H9 (cell line): Measurements from ENCODE around the gene TSPEAR. TPM values are rescaled to one million over a fixed set of nuclear protein-coding genes. Genes with fewer than 3 reads are reported as not detected.

ENCODE experiments used
- DNase-seq: peaks from one replicate; pipeline ENCODE4 v3.0.0-alpha.2; 2017
- H2AFZ ChIP-seq: one replicate; pipeline ENCODE4 v1.6.1; 2013; ENCODE audit warnings: mild to moderate bottlenecking, low read length, control low read depth, moderate library complexity
- H2AK5ac ChIP-seq: 2 replicates; pipeline ENCODE4 v1.6.1; 2013; ENCODE audit warnings: low read length, control low read depth, mixed read lengths; ENCODE audit not compliant: insufficient read length
- H2BK120ac ChIP-seq: one replicate; pipeline ENCODE4 v1.6.1; 2013; ENCODE audit warnings: low read depth, mild to moderate bottlenecking, low read length, control low read depth, inconsistent platforms; ENCODE audit not compliant: poor library complexity, severe bottlenecking
- H2BK12ac ChIP-seq: 2 replicates; pipeline ENCODE4 v1.6.1; 2013; ENCODE audit warnings: low read length, control low read depth, mixed read lengths, low read depth; ENCODE audit not compliant: insufficient read length
- H2BK15ac ChIP-seq: 2 replicates; pipeline ENCODE4 v1.6.1; 2013; ENCODE audit warnings: low read depth, low read length, control low read depth
- H2BK20ac ChIP-seq: one replicate; pipeline ENCODE4 v1.6.1; 2013; ENCODE audit warnings: low read depth, mild to moderate bottlenecking, low read length, control low read depth, inconsistent platforms; ENCODE audit not compliant: poor library complexity, severe bottlenecking
- H2BK5ac ChIP-seq: 2 replicates; pipeline ENCODE4 v1.6.1; 2013; ENCODE audit warnings: low read length, control low read depth, mixed read lengths; ENCODE audit not compliant: insufficient read length
- H3K14ac ChIP-seq: 2 replicates; pipeline ENCODE4 v1.6.1; 2013; ENCODE audit warnings: low read length, control low read depth; ENCODE audit not compliant: insufficient read depth
- H3K18ac ChIP-seq: 2 replicates; pipeline ENCODE4 v1.6.1; 2013; ENCODE audit warnings: low read depth, mild to moderate bottlenecking, mixed read lengths, low read length, control low read depth; ENCODE audit not compliant: insufficient read length
- H3K23ac ChIP-seq: 2 replicates; pipeline ENCODE4 v1.6.1; 2013; ENCODE audit warnings: low read length, control low read depth, mixed read lengths, low read depth; ENCODE audit not compliant: insufficient read length
- H3K23me2 ChIP-seq: 2 replicates; pipeline ENCODE4 v1.6.1; 2013; ENCODE audit warnings: low read depth, mild to moderate bottlenecking, mixed read lengths, low read length, control low read depth; ENCODE audit not compliant: insufficient read length, poor library complexity, severe bottlenecking
- H3K27ac ChIP-seq: 2 replicates; pipeline ENCODE4 v1.5.1; 2013; ENCODE audit warnings: low read length, control low read depth, mixed read lengths, low read depth; ENCODE audit not compliant: insufficient read length
- H3K27me3 ChIP-seq: 2 replicates; pipeline ENCODE4 v1.6.1; 2013; ENCODE audit warnings: low read length, control low read depth, inconsistent platforms; ENCODE audit not compliant: insufficient read depth
- H3K4ac ChIP-seq: 2 replicates; pipeline ENCODE4 v1.6.1; 2013; ENCODE audit warnings: low read depth, mild to moderate bottlenecking, control low read depth, inconsistent platforms, low read length, moderate library complexity
- H3K4me1 ChIP-seq: 2 replicates; pipeline ENCODE4 v1.6.1; 2013; ENCODE audit warnings: low read length, control low read depth, inconsistent platforms; ENCODE audit not compliant: insufficient read depth
- H3K4me2 ChIP-seq: 2 replicates; pipeline ENCODE4 v1.6.1; 2013; ENCODE audit warnings: low read length, control low read depth, mixed read lengths; ENCODE audit not compliant: insufficient read length, insufficient read depth
- H3K56ac ChIP-seq: 2 replicates; pipeline ENCODE4 v1.6.1; 2013; ENCODE audit warnings: low read depth, mild to moderate bottlenecking, mixed read lengths, low read length, control low read depth; ENCODE audit not compliant: insufficient read length
- H3K79me1 ChIP-seq: 2 replicates; pipeline ENCODE4 v1.6.1; 2013; ENCODE audit warnings: low read depth, mild to moderate bottlenecking, moderate library complexity, low read length, control low read depth, inconsistent platforms; ENCODE audit not compliant: insufficient read depth, poor library complexity, severe bottlenecking
- H3K79me2 ChIP-seq: 2 replicates; pipeline ENCODE4 v1.6.1; 2013; ENCODE audit warnings: low read length, control low read depth, inconsistent platforms; ENCODE audit not compliant: insufficient read depth
- H3K9ac ChIP-seq: 2 replicates; pipeline ENCODE4 v1.6.1; 2013; ENCODE audit warnings: low read length, control low read depth, mixed read lengths; ENCODE audit not compliant: insufficient read length; ENCODE audit errors: extremely low read depth
- H3K9me3 ChIP-seq: one replicate; pipeline ENCODE4 v1.6.1; 2013; ENCODE audit warnings: low read depth, low read length, inconsistent platforms; ENCODE audit not compliant: control insufficient read depth
- H3T11ph ChIP-seq: one replicate; pipeline ENCODE4 v1.6.1; 2013; ENCODE audit warnings: mild to moderate bottlenecking, low read length, control low read depth, inconsistent platforms
- H4K20me1 ChIP-seq: one replicate; pipeline ENCODE4 v1.6.1; 2013; ENCODE audit not compliant: control insufficient read depth, insufficient read length, insufficient read depth
- H4K5ac ChIP-seq: 2 replicates; pipeline ENCODE4 v1.6.1; 2013; ENCODE audit warnings: low read depth, mild to moderate bottlenecking, mixed read lengths, low read length, control low read depth; ENCODE audit not compliant: insufficient read length
- H4K8ac ChIP-seq: replicated peaks from 2 replicates; pipeline ENCODE4 v1.6.1; 2013; ENCODE audit warnings: low read length, control low read depth, mixed read lengths, low read depth; ENCODE audit not compliant: insufficient read length
- H4K91ac ChIP-seq: 2 replicates; pipeline ENCODE4 v1.6.1; 2013; ENCODE audit warnings: low read depth, mild to moderate bottlenecking, moderate library complexity, mixed read lengths, low read length, control low read depth; ENCODE audit not compliant: insufficient read length
- H3K27ac Mint-ChIP-seq, 3 experiments: 2 replicates in 2 of 3; 3 replicates in 1 of 3; pipeline ENCODE4 v1.8.0; 2020 to 2021; ENCODE audit warnings: mixed read lengths in 3 of 3, mild to moderate bottlenecking in 1 of 3, moderate library complexity in 1 of 3
- H3K27me3 Mint-ChIP-seq: 2 replicates; pipeline ENCODE4 v1.8.0; 2021; ENCODE audit warnings: low read depth, mild to moderate bottlenecking, moderate library complexity, mixed read lengths
- H3K36me3 Mint-ChIP-seq, 3 experiments: 2 replicates in 2 of 3; 3 replicates in 1 of 3; pipeline ENCODE4 v1.8.0; 2020 to 2021; ENCODE audit warnings: low read depth in 3 of 3, mixed read lengths in 3 of 3; ENCODE audit not compliant: insufficient read depth in 1 of 3
- H3K4me1 Mint-ChIP-seq, 2 experiments: 2 replicates each; pipeline ENCODE4 v1.8.0; 2020; ENCODE audit warnings: mixed read lengths in 2 of 2
- H3K4me3 Mint-ChIP-seq, 2 experiments: 2 replicates in 1 of 2; 3 replicates in 1 of 2; pipeline ENCODE4 v1.8.0; 2020 to 2021; ENCODE audit warnings: mild to moderate bottlenecking in 2 of 2, mixed read lengths in 2 of 2, moderate library complexity in 1 of 2
- H3K9me3 Mint-ChIP-seq, 2 experiments: 2 replicates in 1 of 2; 3 replicates in 1 of 2; pipeline ENCODE4 v1.8.0; 2020; ENCODE audit warnings: mild to moderate bottlenecking in 2 of 2, mixed read lengths in 2 of 2, moderate library complexity in 1 of 2
- WGBS: extraction: QIAGEN DNeasy Blood & Tissue Kit; methylation state at CpG from one replicate; pipeline ENCODE4 v1.1.7; 2013; ENCODE audit warnings: missing lambda C conversion rate, low lambda C conversion rate, mixed read lengths; ENCODE audit not compliant: insufficient read length; ENCODE audit errors: extremely low coverage; 5-methylcytosine and 5-hydroxymethylcytosine counted together
- total RNA-seq: library from RNA; stranded (reverse); gene quantifications from 2 replicates; pipeline ENCODE4 v1.2.1, GENCODE V29; 2021
- TF ChIP-seq, protein P1 (sequence below): fragments of 200-600 bp; sonication (generic); conservative IDR thresholded peaks from 3 replicates; pipeline ENCODE4 v1.8.0; 2021; ENCODE audit warnings: antibody characterized with exemption, mild to moderate bottlenecking

Gene TSPEAR
- total RNA-seq, 1 experiment from 2014 or later = 1.3 TPM

DNA sequence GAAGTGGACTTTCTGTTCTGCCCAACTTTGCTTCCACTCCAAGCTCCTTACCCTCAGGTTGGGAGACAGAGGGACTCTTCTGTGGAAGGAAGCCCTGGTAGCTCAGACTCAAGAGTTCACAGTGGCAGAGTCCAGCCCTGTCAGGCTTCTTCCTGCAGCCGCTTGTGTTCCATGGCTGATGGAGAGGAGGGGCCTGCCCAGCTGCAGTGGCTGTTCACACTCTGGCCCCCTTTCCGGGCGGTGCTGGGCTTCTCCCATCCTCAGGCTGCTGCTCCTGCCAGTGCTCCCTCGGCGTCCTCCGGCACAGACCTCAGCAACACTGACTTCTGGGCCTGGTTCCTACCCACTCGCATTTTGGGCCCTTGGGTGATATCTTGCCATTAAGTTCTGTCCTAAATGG lies 175.4 kb downstream of the TSPEAR start:
- H3K27me3 Mint-ChIP-seq = no peaks in the 10 kb centered on the region; the same call in none of the 2 replicates
- H2BK120ac ChIP-seq = no peak overlapping the region
- H3K27ac ChIP-seq = no peak overlapping the region
- no peaks in the 10 kb centered on the region; the same call in 1 of the 2 replicates for H3K4me1 ChIP-seq
- H3K4me1 Mint-ChIP-seq = peaks cover 2 to 8% of the 10 kb centered on the region in 2 experiments; a peak in 3 of 4 replicates
- H2BK5ac ChIP-seq = no peak overlapping the region
- H3K56ac ChIP-seq = no peak overlapping the region
- H4K8ac ChIP-seq = no peak overlapping the region
- H2BK20ac ChIP-seq = no peak overlapping the region
- H3K18ac ChIP-seq = no peak overlapping the region
- H3K79me1 ChIP-seq = no peaks in the 10 kb centered on the region
- no peaks in the 10 kb centered on the region for H3K27me3 ChIP-seq
- H3K14ac ChIP-seq = 0 out of 2 replicates have a peak overlapping the region, but pooled peaks have one; percentile 15
- H3T11ph ChIP-seq = no peak overlapping the region
- H3K4me2 ChIP-seq = no peak overlapping the region
- H2BK15ac ChIP-seq = no peak overlapping the region
- no peak overlapping the region for H2AFZ ChIP-seq
- no peak overlapping the region for H3K23ac ChIP-seq
- H3K9me3 Mint-ChIP-seq = peaks cover 0 to 5% of the 10 kb centered on the region in 2 experiments; a peak in 2 of 5 replicates
- H4K91ac ChIP-seq = no peak overlapping the region
- H3K4me3 Mint-ChIP-seq = no peak overlapping the region
- TF ChIP-seq, protein P1, sequence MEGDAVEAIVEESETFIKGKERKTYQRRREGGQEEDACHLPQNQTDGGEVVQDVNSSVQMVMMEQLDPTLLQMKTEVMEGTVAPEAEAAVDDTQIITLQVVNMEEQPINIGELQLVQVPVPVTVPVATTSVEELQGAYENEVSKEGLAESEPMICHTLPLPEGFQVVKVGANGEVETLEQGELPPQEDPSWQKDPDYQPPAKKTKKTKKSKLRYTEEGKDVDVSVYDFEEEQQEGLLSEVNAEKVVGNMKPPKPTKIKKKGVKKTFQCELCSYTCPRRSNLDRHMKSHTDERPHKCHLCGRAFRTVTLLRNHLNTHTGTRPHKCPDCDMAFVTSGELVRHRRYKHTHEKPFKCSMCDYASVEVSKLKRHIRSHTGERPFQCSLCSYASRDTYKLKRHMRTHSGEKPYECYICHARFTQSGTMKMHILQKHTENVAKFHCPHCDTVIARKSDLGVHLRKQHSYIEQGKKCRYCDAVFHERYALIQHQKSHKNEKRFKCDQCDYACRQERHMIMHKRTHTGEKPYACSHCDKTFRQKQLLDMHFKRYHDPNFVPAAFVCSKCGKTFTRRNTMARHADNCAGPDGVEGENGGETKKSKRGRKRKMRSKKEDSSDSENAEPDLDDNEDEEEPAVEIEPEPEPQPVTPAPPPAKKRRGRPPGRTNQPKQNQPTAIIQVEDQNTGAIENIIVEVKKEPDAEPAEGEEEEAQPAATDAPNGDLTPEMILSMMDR = no peak
- H4K20me1 ChIP-seq = no peaks in the 10 kb centered on the region
- no peaks in the 10 kb centered on the region for H3K23me2 ChIP-seq
- peaks cover 0 to 5% (median 0%) of the 10 kb centered on the region in 3 experiments; a peak in 1 of 7 replicates for H3K36me3 Mint-ChIP-seq
- H4K5ac ChIP-seq = no peak overlapping the region
- no peak overlapping the region for H3K9ac ChIP-seq
- H2AK5ac ChIP-seq = no peak overlapping the region
- WGBS = no CpG with 5 or more reads among the region's 7 CpGs
- no peaks in the 10 kb centered on the region for H3K9me3 ChIP-seq
- H3K4ac ChIP-seq = no peak overlapping the region
- peak; percentile 35 for DNase-seq
- no peak overlapping the region for H2BK12ac ChIP-seq
- H3K27ac Mint-ChIP-seq = no peak overlapping the region
- no peaks in the 10 kb centered on the region for H3K79me2 ChIP-seq
